ENCODE measurements around the gene ECHDC1.
A peak's percentile ranks its signal among the peaks of the same experiment; 100 is the strongest.
"Not testable (repeated sequence)": the region's sequence is repeated elsewhere in the genome, so short reads cannot be mapped to it uniquely, and the experiment has no call there.

Gene ECHDC1

DNA sequence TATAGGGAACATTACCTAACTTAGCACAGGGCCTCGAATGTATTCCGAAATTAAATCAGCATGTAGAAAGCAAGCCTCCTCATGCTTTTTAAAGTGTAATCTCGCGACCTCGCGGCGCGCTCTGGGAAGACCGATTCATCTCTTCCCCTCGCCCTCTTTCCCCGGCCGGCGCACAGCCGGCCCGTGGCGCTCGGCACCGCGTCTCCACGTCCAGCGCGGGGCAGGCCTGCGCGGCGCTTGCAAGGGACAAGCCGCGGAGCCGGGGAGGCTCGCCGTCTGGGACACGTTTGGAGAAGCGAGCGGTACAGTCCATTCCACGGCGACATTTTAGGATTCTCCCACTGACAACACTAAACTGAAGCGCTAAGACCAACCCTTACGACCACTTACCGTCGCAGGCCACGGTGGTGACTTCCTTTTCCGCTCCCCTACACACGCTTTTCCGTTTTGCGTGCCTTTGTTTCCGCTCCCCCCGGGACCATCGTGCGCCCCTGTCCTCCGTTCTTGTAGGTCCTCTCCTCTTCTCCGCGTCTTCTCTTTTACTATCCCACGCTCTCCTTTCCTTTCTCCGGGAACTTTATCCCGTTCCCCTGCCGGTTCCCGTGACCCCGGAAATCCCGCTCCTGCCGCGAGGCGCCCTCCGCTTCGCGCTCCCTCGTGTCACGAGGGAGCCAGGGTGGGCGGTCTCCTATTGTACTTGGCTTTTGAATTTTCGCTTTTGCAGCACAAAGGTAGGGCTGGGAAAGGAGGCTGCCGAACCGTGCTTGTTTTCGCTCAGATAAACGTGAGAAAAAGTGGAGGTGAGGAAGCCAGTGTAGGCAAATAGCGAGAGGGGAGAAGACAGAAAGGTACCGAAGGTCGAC lies at the start of gene ECHDC1:
ECHDC1 (minus strand) TSS at position 664 of the 863 bp plus-strand sequence. CDS start 12,581 bp downstream, outside the sequence.
- peak; percentile 74 for DNase-seq (ENCODE audit: low spot score)

- no peak for DNase-seq (ENCODE audit: low spot score)
These were observed 48.9 kb upstream of the ECHDC1 start for GRCh38 chr6:127392301-127392700.

- DNase-seq (ENCODE audit: low spot score) = no peak
These were observed 47.9 kb upstream of the ECHDC1 start for GRCh38 chr6:127391094-127391953.

- DNase-seq (ENCODE audit: low spot score) = no peak
These were observed 46.3 kb upstream of the ECHDC1 start for GRCh38 chr6:127389706-127390105.

DNA sequence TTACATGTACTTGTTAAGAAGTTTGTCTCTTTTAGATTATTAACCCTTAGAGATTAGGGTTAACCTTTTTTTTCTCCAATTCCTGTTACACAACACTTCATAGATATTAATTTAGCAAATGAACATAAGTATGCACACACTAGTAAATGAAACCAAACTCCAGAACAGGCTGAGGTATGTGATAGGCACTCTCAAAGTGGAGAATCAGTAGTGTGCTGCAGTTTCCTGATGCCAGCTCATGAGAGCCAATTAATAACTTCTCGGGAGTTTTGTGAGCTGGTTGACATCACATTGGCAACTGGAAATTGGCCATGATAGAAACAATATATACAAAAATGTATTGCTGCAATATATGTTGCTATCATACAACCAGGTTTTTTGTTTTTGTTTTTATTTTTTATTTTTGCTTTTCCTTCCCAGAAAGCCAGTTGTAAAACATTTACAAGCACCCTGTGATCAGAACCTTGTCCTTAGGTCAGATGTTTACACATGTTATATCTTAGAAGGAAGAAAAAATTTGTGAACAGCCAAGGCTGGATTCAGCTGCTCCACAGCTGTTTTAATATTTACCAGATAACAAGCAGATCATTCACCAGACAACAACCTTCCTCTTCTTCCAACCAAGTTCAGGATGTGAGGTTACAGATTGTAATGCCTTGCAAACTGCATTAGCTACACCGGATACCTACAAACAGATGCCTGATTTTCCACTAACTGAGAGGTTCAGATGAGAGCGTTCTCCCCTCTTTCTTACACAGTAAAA lies 42.4 kb upstream of the ECHDC1 start:
- no peak for DNase-seq (ENCODE audit: low spot score)

- DNase-seq (ENCODE audit: low spot score) = not testable (repeated sequence)
These were observed 41.4 kb upstream of the ECHDC1 start for GRCh38 chr6:127384848-127385247.

DNA sequence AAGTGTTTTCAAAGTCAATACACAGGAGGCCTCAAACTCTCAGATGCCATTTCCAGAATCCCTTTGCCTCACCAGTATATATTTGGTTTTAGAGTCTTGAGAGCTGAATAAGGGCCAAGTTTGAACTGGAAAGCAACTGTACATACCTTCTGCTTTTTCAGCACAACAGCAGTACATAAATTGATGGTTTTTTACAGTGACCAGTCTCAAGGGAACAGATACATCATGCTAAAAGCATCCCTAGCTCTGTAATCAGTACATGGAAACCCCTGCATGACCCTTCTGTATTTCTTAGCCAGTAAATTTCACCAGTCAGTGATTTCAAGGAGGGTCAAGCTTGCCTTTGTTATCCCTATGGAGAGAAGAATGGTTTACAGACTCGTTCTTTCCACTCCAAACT lies 40.6 kb upstream of the ECHDC1 start:
- DNase-seq (ENCODE audit: low spot score) = peak; percentile 17

- DNase-seq (ENCODE audit: low spot score) = no peak
These were observed 39.0 kb upstream of the ECHDC1 start for GRCh38 chr6:127382413-127382812.

DNA sequence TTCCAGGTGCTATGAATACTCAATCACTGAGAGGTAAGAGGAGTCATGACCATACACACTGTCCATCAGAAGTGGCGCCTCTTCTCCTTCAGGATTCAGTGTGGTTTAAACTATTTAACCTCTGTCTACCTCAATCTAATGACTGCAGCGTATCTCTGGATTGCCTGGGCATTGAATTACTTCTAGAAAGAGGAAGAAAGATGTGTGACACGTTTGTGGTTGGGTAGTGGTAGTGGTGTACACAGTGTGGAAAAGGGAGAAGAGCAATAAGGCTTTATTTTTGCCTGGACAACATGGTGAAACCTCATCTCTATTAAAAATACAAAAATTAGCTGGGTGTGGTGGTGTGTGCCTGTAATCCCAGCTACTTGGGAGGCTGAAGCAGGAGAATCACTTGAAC lies 38.0 kb upstream of the ECHDC1 start:
- no peak for DNase-seq (ENCODE audit: low spot score)

GRCh38 chr6:127376685-127377084 lies 33.3 kb upstream of the ECHDC1 start:
- DNase-seq (ENCODE audit: low spot score) = no peak

DNA sequence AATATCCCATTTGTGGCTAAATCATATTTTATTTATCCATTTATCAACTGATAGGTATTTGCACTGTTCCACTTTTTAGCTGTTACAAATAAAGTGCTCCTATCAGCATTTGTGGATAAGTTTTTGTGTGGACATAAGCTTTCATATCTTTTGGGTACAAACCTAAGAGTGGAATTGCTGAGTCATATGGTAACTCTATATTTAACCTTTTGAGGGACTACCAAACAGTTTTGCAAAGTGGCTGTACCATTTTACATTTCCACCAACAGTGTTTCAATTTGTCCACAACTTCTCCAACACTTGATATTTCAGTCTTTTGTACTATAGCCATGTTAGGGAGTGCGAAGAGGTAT lies 23.6 kb upstream of the ECHDC1 start:
- no peak for DNase-seq (ENCODE audit: low spot score)

DNA sequence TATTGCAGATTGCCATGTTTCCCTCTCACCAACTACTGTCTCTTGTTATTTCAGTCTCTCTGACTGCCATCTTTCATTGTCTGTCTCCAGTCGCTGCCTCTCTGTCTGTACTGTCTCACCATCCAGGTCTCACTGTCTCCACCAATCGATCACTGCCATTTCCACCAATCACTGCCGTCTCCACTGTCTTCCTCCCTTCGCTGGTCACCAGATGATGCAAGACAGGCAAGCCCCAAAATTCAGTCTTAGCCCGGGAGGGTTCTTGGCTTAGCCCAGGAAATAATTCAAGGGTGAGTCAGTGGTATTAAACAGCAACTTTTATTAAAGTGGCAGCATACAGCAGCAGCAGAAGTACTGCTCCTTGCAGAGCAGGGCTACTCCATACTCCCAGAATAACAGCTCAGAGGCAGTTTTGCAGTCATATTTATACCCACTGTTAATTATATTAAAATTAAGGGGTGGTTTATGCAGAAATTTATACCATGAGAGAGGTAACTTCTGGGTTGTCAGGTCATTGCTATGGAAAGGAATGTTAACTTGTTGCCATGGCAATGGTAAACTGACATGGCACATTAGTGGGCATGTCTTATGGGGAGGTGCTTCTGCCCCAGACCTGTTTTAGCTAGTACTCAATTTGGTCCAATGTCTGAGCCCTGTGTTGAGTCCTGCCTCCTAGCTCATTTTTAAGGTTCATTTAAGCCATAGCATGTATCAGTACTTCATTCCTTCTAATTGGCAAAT lies 23.0 kb upstream of the ECHDC1 start:
- peak; percentile 95 for DNase-seq (ENCODE audit: low spot score)

DNA sequence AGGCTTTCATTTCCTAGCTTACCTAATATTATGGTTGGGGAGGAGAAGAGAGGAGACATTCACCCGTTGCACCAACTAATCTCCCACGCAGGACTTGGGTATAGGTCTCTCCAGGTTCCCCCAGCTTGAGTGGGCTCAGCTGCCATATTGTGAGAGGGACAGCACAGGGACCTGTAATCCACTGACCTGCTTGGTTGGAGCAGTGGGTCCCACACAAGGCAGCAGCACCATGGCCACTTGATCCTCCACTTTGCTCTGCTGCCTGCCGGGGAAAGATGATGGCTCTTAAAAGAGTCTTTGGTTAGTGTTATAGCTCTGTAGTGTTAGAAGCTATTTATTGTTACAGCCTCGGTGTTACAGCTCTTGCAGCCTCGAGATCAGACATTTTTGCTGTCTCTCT lies 22.5 kb upstream of the ECHDC1 start:
- DNase-seq (ENCODE audit: low spot score) = no peak

- DNase-seq (ENCODE audit: low spot score) = no peak
These were observed 9.1 kb upstream of the ECHDC1 start for GRCh38 chr6:127352524-127352923.

GRCh38 chr6:127349980-127350379 lies 6.6 kb upstream of the ECHDC1 start:
- DNase-seq (ENCODE audit: low spot score) = no peak

DNA sequence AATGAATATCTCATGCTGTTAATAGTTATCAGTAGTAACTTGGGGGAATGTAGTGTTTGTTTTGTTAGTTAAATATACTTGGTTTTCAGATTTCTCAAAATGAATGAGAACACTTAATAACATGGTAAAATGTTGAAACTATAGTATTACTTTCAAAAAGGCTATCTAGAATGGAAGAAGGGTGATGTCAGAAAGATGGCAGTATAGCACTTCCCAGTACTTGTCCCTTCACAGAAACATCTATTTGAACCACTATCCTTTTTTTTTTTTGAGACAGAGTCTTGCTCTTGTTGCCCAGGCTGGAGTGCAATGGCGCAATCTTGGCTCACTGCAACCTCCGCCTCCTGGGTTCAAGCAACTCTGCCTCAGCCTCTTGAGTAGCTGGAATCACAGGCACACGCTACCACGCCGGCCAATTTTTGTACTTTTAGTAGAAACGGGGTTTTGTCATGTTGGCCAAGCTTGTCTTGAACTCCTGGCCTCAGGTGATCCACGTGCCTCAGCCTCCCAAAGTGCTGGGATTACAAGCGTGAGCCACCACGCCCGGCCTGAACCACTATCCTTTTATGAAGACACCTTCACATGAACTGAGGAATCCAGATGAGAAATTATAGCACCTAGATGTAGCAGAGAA lies 4.7 kb upstream of the ECHDC1 start:
- DNase-seq (ENCODE audit: low spot score) = no peak

- DNase-seq (ENCODE audit: low spot score) = no peak
These were observed 3.8 kb upstream of the ECHDC1 start for GRCh38 chr6:127347178-127347577.

DNA sequence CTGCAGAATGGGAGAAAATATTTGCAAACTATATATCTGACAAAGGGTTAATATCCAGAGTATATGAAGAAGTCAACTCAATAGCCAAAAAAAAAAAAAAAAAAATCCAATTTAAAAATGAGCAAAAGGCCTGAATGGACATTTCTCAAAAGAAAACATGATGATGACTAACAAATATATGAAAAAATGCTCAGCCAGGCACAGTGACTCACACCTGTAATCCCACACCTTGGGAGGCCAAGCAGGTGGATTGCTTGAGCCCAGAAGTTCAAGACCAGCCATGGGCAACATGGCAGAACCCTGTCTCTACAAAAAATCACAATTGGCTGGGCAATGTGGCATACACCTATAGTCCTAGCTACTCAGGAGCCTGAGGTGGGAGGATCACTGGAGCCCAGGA lies 2.1 kb upstream of the ECHDC1 start:
- DNase-seq (ENCODE audit: low spot score) = no peak

GRCh38 chr6:127343809-127344659 lies 625 bp upstream of the ECHDC1 start:
- peak; percentile 25 for DNase-seq (ENCODE audit: low spot score)

DNA sequence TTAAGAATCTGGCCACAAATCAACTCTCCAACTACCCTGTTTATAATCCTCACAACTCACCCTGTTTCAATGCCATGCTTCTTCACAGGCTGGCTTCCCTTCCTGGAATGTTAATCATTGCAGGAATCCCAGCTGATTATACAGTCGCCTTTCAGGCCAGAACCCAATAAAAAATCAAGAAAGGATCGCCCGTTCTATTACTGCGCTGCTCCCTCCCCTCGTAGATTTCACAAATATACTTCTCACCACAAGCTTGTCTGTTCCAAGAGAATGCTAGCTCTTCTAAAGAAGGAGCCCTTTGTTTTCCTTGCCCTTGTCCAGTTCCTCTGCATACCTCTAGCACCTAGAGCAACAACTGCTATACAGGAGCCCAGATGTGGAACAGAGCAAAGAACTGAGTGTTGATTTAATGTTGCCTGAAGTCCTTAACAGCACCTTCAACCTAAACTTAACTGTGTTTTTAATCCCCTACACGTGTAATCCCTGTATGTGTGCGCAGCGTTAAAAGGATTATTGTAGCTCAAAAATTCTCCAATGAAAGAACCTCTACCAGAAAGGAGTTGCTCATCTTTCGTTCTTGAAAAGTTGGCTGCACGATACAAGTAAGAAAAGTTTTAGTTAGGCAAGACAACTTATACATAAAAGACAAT lies 988 bp downstream of the ECHDC1 start:
- peak; percentile 22 for DNase-seq (ENCODE audit: low spot score)
